HG02884 (cell line): Measurements from ENCODE around the gene HEXA.
A peak's percentile ranks its signal among the peaks of the same experiment; 100 is the strongest.

ENCODE experiments used
- ATAC-seq: cut with Tn5 transposase; IDR thresholded peaks from one replicate; pipeline ENCODE4 v1.9.1; 2021; ENCODE audit warnings: mild to moderate bottlenecking, moderate library complexity; ENCODE audit not compliant: unreplicated experiment

The HEXA gene

GRCh38 chr15:72377331-72377730 lies 1.5 kb upstream of the HEXA start:
- ATAC-seq = no peak

GRCh38 chr15:72375501-72375845 lies 341 bp downstream of the HEXA start:
- peak; percentile 35 for ATAC-seq

GRCh38 chr15:72372361-72372760 lies 3.5 kb downstream of the HEXA start:
- ATAC-seq = no peak

GRCh38 chr15:72369964-72370363 lies 5.8 kb downstream of the HEXA start:
- no peak for ATAC-seq

GRCh38 chr15:72368899-72369298 lies 6.9 kb downstream of the HEXA start:
- no peak for ATAC-seq

GRCh38 chr15:72368325-72368724 lies 7.5 kb downstream of the HEXA start:
- ATAC-seq = no peak

GRCh38 chr15:72365844-72366243 lies 10.0 kb downstream of the HEXA start:
- peak; percentile 75 for ATAC-seq

- ATAC-seq = no peak
Measured at GRCh38 chr15:72361176-72361575, 14.6 kb downstream of the HEXA start.

GRCh38 chr15:72358650-72359171 lies 17.1 kb downstream of the HEXA start:
- peak; percentile 62 for ATAC-seq

- ATAC-seq = no peak
Measured at GRCh38 chr15:72358121-72358520, 17.7 kb downstream of the HEXA start.

- ATAC-seq = no peak
Measured at GRCh38 chr15:72354496-72354895, 21.3 kb downstream of the HEXA start.

- no peak for ATAC-seq
Measured at GRCh38 chr15:72353266-72353665, 22.5 kb downstream of the HEXA start.

- ATAC-seq = no peak
Measured at GRCh38 chr15:72345806-72346205, 30.0 kb downstream of the HEXA start.

- no peak for ATAC-seq
Measured at GRCh38 chr15:72345280-72345679, 30.5 kb downstream of the HEXA start.

- ATAC-seq = no peak
Measured at GRCh38 chr15:72344602-72345001, 31.2 kb downstream of the HEXA start.

- ATAC-seq = no peak
Measured at GRCh38 chr15:72342385-72342784, 33.4 kb downstream of the HEXA start.

GRCh38 chr15:72341361-72341760 lies 34.5 kb downstream of the HEXA start:
- no peak for ATAC-seq

- ATAC-seq = no peak
Measured at GRCh38 chr15:72340366-72340765, 35.4 kb downstream of the HEXA start.

GRCh38 chr15:72339777-72340177 lies 36.0 kb downstream of the HEXA start:
- no peak for ATAC-seq

- no peak for ATAC-seq
Measured at GRCh38 chr15:72338617-72339321, 37.0 kb downstream of the HEXA start.

GRCh38 chr15:72338148-72338547 lies 37.7 kb downstream of the HEXA start:
- ATAC-seq = no peak

GRCh38 chr15:72334842-72335241 lies 41.0 kb downstream of the HEXA start:
- ATAC-seq = no peak

GRCh38 chr15:72331021-72331420 lies 44.8 kb downstream of the HEXA start:
- no peak for ATAC-seq
